GM21786 (cell line): ENCODE data around the gene LCT.
"Not testable (repeated sequence)": the region's sequence is repeated elsewhere in the genome, so short reads cannot be mapped to it uniquely, and the experiment has no call there.

Experiments used
- ATAC-seq: cut with Tn5 transposase; IDR thresholded peaks from one replicate; pipeline ENCODE4 v1.9.1; 2021; ENCODE audit not compliant: unreplicated experiment

The LCT gene

DNA sequence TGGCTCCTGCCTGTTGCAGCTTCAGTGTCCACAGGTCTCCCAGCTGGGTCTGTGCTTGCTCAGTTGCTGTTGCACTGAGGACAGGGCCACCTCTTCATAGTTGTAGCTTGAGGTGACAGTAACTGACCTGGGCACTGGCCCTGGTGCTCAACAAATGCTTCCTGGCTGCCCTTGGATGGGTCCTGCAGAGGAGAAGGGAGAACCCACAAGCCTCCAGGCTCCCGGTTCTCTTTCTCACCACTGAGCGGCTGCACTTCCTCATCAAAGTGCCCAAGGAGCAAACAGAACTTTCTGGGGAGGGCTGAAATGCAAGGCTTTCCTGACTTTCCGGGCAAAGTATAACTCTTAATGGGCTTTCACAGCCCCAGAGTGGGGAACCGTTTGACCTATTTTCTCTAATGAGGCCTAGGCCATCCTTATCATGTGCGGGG lies 38.7 kb downstream of the LCT start:
- ATAC-seq, result no peak

- peak; percentile 47 for ATAC-seq
Measured at GRCh38 chr2:135797497-135798274, 39.3 kb downstream of the LCT start.

DNA sequence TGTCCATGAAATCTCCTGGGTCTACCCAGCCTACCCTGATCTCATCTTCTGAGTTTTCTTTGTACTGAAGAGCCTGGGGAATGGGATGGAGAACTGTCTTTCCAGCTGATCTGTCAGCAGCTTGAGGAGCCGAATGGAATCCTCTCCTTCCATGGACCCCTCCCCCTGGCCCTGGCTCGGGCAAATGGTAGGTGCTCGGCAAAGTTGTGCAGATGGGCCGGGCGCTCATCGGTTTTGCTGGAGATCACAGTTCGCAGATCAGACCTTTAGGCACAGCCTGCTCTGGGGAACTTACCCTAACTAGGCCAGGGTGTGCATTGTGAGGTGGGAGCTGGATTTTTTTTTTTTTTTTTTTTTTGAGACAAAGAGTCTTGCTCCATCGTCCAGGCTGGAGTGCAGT lies 40.4 kb downstream of the LCT start:
- ATAC-seq, result no peak

- not testable (repeated sequence) for ATAC-seq
Measured at GRCh38 chr2:135795641-135796040, 41.3 kb downstream of the LCT start.

DNA sequence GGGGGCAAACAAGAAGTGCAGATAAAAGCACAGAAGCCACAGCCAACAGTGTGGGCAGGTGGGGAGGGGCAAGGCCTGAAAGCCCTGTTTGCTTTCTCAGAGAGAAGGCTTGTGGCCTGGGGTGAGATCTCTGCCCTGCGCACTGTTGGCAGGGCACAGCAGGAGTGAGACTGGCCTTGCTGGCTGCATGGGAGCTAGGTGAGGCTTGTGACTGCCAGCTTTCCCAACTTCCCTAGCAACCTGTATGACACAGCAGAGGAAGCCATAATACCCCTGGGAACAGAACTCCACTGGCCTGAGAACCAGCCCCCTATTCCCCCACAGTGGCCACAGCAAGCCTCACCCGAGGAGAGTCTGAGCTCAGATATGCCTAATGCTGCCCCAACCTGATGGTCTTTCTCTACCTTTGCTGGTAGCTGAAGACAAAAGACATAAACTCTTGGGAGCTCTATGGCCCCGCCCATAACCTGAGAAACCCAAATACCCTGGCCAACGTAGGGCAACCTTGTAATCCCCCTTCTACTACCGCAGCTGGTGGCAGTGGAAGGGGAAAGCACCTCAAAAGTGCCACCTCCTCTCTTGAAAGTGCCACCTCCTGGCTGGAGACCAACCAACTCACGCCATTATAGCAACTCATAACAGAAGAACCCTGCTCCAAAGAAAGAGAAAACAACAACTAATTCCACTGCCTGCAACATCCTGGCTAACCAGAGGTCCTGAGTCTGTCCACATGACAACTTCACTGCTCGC lies 44.4 kb downstream of the LCT start:
- peak; percentile 55 for ATAC-seq

- no peak for ATAC-seq
Measured at GRCh38 chr2:135791418-135792190, 45.4 kb downstream of the LCT start.

GRCh38 chr2:135790423-135790822 lies 46.6 kb downstream of the LCT start:
- ATAC-seq, result no peak

DNA sequence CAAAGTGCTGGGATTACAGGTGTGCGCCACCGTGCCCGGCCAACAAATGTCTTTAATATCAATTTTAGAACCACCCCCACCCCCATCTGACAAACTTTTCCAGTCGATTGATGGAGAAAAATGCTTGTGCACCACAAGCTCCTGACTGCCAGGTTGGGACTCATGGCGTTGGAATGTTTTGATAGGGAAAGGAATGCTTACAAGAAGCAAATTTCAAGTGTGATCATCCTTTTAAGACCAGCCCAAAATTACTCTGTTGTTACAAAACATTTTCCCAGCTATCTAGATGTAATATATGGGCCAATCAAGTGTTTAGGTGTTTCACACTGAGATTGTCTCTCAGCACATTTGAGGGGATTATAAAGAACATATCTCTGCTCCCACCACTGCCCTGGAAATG lies 50.2 kb downstream of the LCT start:
- no peak for ATAC-seq

GRCh38 chr2:135785032-135785431 lies 52.0 kb downstream of the LCT start:
- no peak for ATAC-seq

DNA sequence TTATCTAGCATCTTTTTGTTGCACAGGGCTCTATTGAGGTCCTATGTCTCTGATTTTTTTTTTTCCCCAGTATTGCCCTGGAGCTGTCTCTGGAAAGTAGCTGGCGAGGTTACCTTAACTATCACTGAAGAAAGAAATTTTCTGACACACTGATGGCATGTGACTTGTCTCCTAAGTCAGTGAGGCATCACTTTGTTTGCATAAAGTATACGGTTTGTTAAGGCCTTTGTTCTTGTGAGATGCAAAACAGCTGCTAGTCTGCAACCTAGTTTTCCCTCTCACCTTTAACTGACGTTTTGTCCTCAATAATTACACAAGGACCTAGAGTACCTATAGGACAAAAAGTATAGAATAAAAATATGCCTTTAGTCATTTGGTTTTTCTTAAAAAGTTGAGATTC lies 53.5 kb downstream of the LCT start:
- no peak for ATAC-seq

GRCh38 chr2:135782231-135782630 lies 54.8 kb downstream of the LCT start:
- no peak for ATAC-seq

GRCh38 chr2:135776367-135776766 lies 60.6 kb downstream of the LCT start:
- ATAC-seq, result no peak

- no peak for ATAC-seq
Measured at GRCh38 chr2:135775420-135775819, 61.6 kb downstream of the LCT start.

DNA sequence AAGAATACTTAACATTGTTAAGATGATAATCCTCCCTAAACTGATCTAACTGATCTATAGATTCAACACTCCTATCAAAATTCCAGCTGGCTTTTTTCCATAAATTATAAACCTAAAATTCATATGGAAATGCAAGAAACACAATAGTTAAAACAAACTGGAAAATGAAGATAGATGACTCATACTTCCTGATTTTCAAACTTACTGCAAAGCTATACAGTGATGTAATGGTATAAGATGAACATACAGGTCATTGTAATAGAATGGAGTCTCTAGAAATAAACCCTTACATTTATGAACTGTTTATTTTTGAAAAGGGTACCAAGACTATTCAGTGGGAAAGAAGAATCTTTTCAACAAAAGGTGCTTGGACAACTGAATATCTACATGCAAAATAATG lies 63.1 kb downstream of the LCT start:
- ATAC-seq, result no peak

- no peak for ATAC-seq
Measured at GRCh38 chr2:135773319-135773718, 63.7 kb downstream of the LCT start.

GRCh38 chr2:135768863-135769262 lies 68.1 kb downstream of the LCT start:
- ATAC-seq, result no peak

DNA sequence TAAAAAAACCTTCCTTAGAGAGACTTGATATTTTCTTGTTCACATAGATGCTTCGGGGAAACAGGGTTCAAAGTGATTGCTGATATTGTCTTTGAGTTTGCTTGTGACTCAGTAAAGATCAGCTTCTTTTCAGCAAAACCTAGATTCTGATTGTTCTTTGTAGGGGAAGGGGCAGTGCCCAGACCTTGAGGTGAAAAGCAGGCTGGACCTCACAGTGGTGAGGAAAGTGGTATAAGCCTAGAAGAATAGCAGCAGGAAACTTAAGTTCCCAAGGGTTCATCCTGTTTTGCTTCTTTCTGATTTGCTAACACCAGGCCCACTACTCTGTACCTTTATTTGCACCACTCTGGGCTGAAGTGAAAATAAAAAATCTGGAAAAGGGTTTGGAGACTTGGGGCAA lies 74.5 kb downstream of the LCT start:
- no peak for ATAC-seq

DNA sequence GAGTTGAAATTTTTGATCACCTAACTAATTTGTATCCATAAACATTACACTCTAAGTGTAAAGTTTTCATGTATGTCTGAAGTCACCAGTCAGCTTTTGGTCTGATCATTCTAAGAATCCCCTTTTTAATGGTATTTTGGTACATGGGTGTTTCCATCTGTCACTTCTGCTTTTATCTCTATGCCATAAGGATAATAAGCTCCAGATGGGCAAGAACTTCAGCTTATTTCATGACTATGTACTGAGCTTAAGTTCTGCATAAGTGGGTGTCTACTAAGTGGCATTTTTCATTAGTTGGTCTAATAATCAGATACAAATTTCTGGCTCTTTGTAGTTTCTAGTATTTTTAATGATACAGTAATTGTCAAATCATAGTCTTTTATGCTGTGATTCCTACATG lies 75.0 kb downstream of the LCT start:
- ATAC-seq, result no peak

GRCh38 chr2:135756692-135757091 lies 80.3 kb downstream of the LCT start:
- no peak for ATAC-seq

DNA sequence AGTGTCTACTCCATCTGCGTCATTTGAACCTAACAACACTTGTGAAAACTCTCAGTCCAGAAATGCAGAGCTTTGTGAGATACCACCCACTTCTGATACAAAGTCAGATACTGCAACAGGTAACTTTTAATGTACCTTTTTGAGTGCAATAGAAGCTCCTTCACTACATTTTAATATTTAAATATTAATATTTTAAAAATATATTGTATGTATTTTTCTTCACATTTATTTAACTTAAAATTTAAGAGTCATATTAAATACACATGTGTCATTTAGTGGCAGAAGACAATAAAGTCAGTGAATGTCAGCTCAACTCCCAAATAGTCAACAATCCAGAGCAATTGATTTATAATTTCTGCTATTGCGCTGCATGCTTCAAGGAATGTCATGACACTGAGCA lies 81.4 kb downstream of the LCT start:
- ATAC-seq, result no peak

GRCh38 chr2:135745545-135745944 lies 91.4 kb downstream of the LCT start:
- ATAC-seq, result no peak
